H1 (cell line): ENCODE measurements around the gene SLC15A3. TPM values are rescaled to one million over a fixed set of nuclear protein-coding genes. Genes with fewer than 3 reads are reported as not detected.

Source experiments
- KDM1A ChIP-seq: fragments of 200-600, 300-600 bp; sonication (generic); IDR thresholded peaks from 2 replicates; pipeline ENCODE4 v1.7.1; 2016; ENCODE audit warnings: mild to moderate bottlenecking, low read length, borderline replicate concordance
- NANOG ChIP-seq: IDR thresholded peaks from 2 replicates; pipeline ENCODE4 v1.6.1; 2011; ENCODE audit warnings: low read length, low read depth, mild to moderate bottlenecking, inconsistent platforms; ENCODE audit not compliant: insufficient read depth, poor library complexity, severe bottlenecking
- POU5F1 ChIP-seq: IDR thresholded peaks from 2 replicates; pipeline ENCODE4 v1.6.1; 2011; ENCODE audit warnings: low read depth, mild to moderate bottlenecking, low read length, moderate library complexity
- RNF2 ChIP-seq: fragments of 200-900, 300-1000 bp; sonication (generic); IDR thresholded peaks from 2 replicates; pipeline ENCODE4 v1.7.1; 2016; ENCODE audit warnings: borderline replicate concordance, low read depth, mild to moderate bottlenecking, antibody characterized with exemption, low read length; ENCODE audit not compliant: poor library complexity, severe bottlenecking; ENCODE audit errors: missing control alignments
- polyA plus RNA-seq, 7 experiments: library from polyadenylated mRNA; depleted of rRNA in 3 of 7; stranded (reverse) in 5 of 7; unstranded in 2 of 7; fragments of >200 nt in 5 of 7; fragments of 200-250 nt in 2 of 7; gene quantifications; 1 replicate in 5 of 7; 2 replicates in 1 of 7; 4 replicates in 1 of 7; pipeline versions ENCODE4 v1.2.1 to v1.2.3, GENCODE V29; 2011 to 2013; ENCODE audit warnings: missing spikeins in 2 of 7, mixed read lengths in 2 of 7
- total RNA-seq: library from RNA; stranded (reverse); fragmentation: NEBNext Ultra II Directional; extraction: Animal tissue kit (Norgen Biotek cat#: 25700); gene quantifications from 2 replicates; pipeline ENCODE4 v1.2.1, GENCODE V29; 2021

Gene SLC15A3
- total and polyA plus RNA-seq, 2 of the 8 experiments (the other 6 are each of a cell fraction or from before 2014, with no cell fraction given) = 25.8 to 31.0 TPM

- TF ChIP-seq POU5F1 (no peak), RNF2 (no peak), KDM1A (no peak), NANOG (no peak)
Measured at GRCh38 chr11:60987577-60988277, 35.8 kb upstream of the SLC15A3 start (continued).
